B cell (primary cell): Measurements from ENCODE around the gene PTTG2. TPM values are rescaled to one million over a fixed set of nuclear protein-coding genes. Genes with fewer than 3 reads are reported as not detected.

ENCODE experiments used
- ATAC-seq: fragments of 200-7000 bp; cut with Tn5 transposase; one replicate; pipeline ENCODE4 v1.10.0; 2021; ENCODE audit warnings: low read depth, mild to moderate bottlenecking, moderate number of reproducible peaks, moderate library complexity
- CTCF ChIA-PET: fragments of 350-600 bp; sonication (Branson Sonifier 250); formaldehyde crosslinking; loops from one replicate; lab custom pipeline; 2021; ENCODE audit warnings: antibody characterized with exemption, inconsistent platforms; lab: Charles Lee
- POLR2A ChIA-PET: fragments of 350-600 bp; sonication (Branson Sonifier 250); formaldehyde crosslinking; loops from one replicate; lab custom pipeline; 2021; ENCODE audit warnings: antibody characterized with exemption; lab: Charles Lee
- DNase-seq: peaks from one replicate; pipeline ENCODE4 v3.0.0; 2013
- H2AFZ ChIP-seq: 2 replicates; pipeline ENCODE4 v1.6.1; 2012; ENCODE audit warnings: mild to moderate bottlenecking, low read depth, low read length; ENCODE audit not compliant: insufficient read depth, poor library complexity, severe bottlenecking
- H3K27ac ChIP-seq, 2 donors: 1 replicate in 1 of 2; 2 replicates in 1 of 2; pipeline ENCODE4 v1.5.1; 2012 to 2013; ENCODE audit warnings: low read length in 2 of 2, mild to moderate bottlenecking in 2 of 2, moderate library complexity in 1 of 2
- H3K27me3 ChIP-seq, 4 experiments: fragments of 200-600 bp in 1 of 4; sonication (generic) in 1 of 4; replicated peaks in 1 of 4; 1 replicate in 2 of 4; 2 replicates in 2 of 4; pipeline versions ENCODE4 v1.6.1 to v1.7.0; 2013 to 2016; ENCODE audit warnings: low read length in 3 of 4, mild to moderate bottlenecking in 2 of 4, mixed read lengths in 1 of 4, moderate library complexity in 1 of 4; ENCODE audit not compliant: insufficient read depth in 4 of 4, control insufficient read depth in 3 of 4; ENCODE audit errors: control extremely low read depth in 1 of 4
- H3K36me3 ChIP-seq, 2 experiments: replicated peaks in 1 of 2; 1 replicate in 1 of 2; 2 replicates in 1 of 2; pipeline versions ENCODE4 v1.6.1 to v1.7.1; 2013; ENCODE audit warnings: low read length in 1 of 2; ENCODE audit not compliant: insufficient read depth in 2 of 2, control insufficient read depth in 1 of 2; ENCODE audit errors: control extremely low read depth in 1 of 2, extremely low read depth in 1 of 2
- H3K4me1 ChIP-seq, 2 donors: fragments of 200-600 bp in 1 of 2; sonication (generic) in 1 of 2; 1 replicate in 1 of 2; 2 replicates in 1 of 2; pipeline versions ENCODE4 v1.5.1 to v1.6.1; 2013 to 2017; ENCODE audit warnings: low read length in 2 of 2; ENCODE audit not compliant: control insufficient read depth in 2 of 2, insufficient read depth in 2 of 2
- H3K4me2 ChIP-seq: replicated peaks from 2 replicates; pipeline ENCODE3; 2012; ENCODE audit warnings: mild to moderate bottlenecking, low read depth, low read length; ENCODE audit not compliant: poor library complexity, severe bottlenecking
- H3K4me3 ChIP-seq, 5 experiments: fragments of 200-600 bp in 1 of 5; sonication (generic) in 1 of 5; 1 replicate in 3 of 5; 2 replicates in 2 of 5; pipeline versions ENCODE4 v1.5.1 to v1.7.0; 2011 to 2016; ENCODE audit warnings: low read length in 4 of 5, mild to moderate bottlenecking in 4 of 5, low read depth in 2 of 5, control low read depth in 1 of 5, moderate library complexity in 1 of 5; ENCODE audit not compliant: insufficient read depth in 1 of 5; ENCODE audit errors: control extremely low read depth in 1 of 5, extremely low read depth in 1 of 5
- H3K79me2 ChIP-seq: fragments of 200-600 bp; sonication (generic); one replicate; pipeline ENCODE4 v1.6.0; 2016; ENCODE audit warnings: low read length; ENCODE audit not compliant: control insufficient read depth, insufficient read depth
- H3K9ac ChIP-seq: fragments of 200-600 bp; sonication (generic); 2 replicates; pipeline ENCODE4 v1.6.1; 2017; ENCODE audit warnings: mild to moderate bottlenecking, low read length, moderate library complexity
- H3K9me3 ChIP-seq, 3 donors: one replicate each; pipeline versions ENCODE4 v1.6.1 to v1.7.1; 2013; ENCODE audit warnings: low read length in 2 of 3; ENCODE audit not compliant: control insufficient read depth in 2 of 3, insufficient read depth in 1 of 3; ENCODE audit errors: control extremely low read depth in 1 of 3
- H4K20me1 ChIP-seq: 2 replicates; pipeline ENCODE4 v1.6.0; 2012; ENCODE audit warnings: mild to moderate bottlenecking, low read length; ENCODE audit not compliant: insufficient read depth, control insufficient read depth, poor library complexity, severe bottlenecking
- H3K27ac Mint-ChIP-seq: one replicate; pipeline ENCODE4 v1.8.0; 2021; ENCODE audit warnings: mixed read lengths
- H3K27me3 Mint-ChIP-seq: one replicate; pipeline ENCODE4 v1.8.0; 2021; ENCODE audit warnings: mixed read lengths
- H3K4me1 Mint-ChIP-seq: one replicate; pipeline ENCODE4 v1.8.0; 2021; ENCODE audit warnings: mixed read lengths
- H3K4me3 Mint-ChIP-seq: one replicate; pipeline ENCODE4 v1.8.0; 2021; ENCODE audit warnings: mixed read lengths
- H3K9me3 Mint-ChIP-seq: one replicate; pipeline ENCODE4 v1.8.0; 2022; ENCODE audit warnings: mixed read lengths; ENCODE audit not compliant: insufficient read depth
- EZH2 ChIP-seq: IDR thresholded peaks from 2 replicates; pipeline ENCODE4 v1.6.1; 2012; ENCODE audit warnings: borderline replicate concordance, low read depth, mild to moderate bottlenecking, moderate library complexity, low read length; ENCODE audit not compliant: insufficient read depth, poor library complexity, severe bottlenecking
- WGBS: methylation state at CpG from one replicate; pipeline ENCODE4 v1.1.5; 2013; ENCODE audit warnings: missing lambda C conversion rate; ENCODE audit not compliant: insufficient coverage; 5-methylcytosine and 5-hydroxymethylcytosine counted together
- intact Hi-C: fragments of 100-400 bp; cut with micrococcal nuclease; formaldehyde crosslinking; loops from one replicate; pipeline ENCODE4 v1.10.0; 2022
- polyA plus RNA-seq: library from polyadenylated mRNA; depleted of rRNA; stranded (reverse); fragments of >200 nt; gene quantifications from 2 replicates; pipeline ENCODE4 v1.2.3, GENCODE V29; 2012
- total RNA-seq, 2 donors: library from RNA; stranded (reverse); fragments of 120-200 nt in 1 of 2; gene quantifications; 1 replicate in 1 of 2; 2 replicates in 1 of 2; pipeline versions ENCODE4 v1.2.3 to v1.2.4, GENCODE V29; 2013 to 2022
- TF ChIP-seq, protein P1 (sequence below): fragments of 200-600 bp; IDR thresholded peaks from one replicate; pipeline ENCODE4 v1.8.0; 2022; ENCODE audit warnings: antibody characterized with exemption, mild to moderate bottlenecking

PTTG2 gene
- total and polyA plus RNA-seq, 2 donors (not counting 1 experiment from before 2014, with no cell fraction given) = 1.9 to 2.8 TPM

DNA sequence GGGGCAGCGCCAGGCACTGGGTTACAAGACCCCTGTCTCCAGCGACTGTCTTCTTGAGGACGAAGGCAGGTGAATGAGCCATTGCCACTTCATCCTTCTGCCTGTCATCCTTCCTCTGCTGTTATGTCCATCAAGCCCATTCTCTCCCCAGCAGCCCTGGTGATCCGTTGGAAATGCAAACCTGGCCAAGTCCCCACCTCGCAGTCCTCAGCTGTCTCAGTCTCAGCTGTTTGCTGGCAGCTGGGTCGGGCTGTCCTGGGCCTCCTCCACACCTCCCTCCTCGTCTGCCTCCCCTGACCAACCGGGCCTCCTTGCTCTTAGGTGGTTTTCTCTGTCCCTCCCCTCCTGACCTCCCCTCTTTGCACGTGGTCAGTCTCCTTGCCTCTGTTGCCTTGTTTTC, 38.0 kb downstream of the PTTG2 start:
- H3K4me1 Mint-ChIP-seq = peaks cover 51% of the 10 kb centered on the region
- H3K4me2 ChIP-seq = no peak overlapping the region
- peaks cover 99% of the 10 kb centered on the region for H3K79me2 ChIP-seq

DNA sequence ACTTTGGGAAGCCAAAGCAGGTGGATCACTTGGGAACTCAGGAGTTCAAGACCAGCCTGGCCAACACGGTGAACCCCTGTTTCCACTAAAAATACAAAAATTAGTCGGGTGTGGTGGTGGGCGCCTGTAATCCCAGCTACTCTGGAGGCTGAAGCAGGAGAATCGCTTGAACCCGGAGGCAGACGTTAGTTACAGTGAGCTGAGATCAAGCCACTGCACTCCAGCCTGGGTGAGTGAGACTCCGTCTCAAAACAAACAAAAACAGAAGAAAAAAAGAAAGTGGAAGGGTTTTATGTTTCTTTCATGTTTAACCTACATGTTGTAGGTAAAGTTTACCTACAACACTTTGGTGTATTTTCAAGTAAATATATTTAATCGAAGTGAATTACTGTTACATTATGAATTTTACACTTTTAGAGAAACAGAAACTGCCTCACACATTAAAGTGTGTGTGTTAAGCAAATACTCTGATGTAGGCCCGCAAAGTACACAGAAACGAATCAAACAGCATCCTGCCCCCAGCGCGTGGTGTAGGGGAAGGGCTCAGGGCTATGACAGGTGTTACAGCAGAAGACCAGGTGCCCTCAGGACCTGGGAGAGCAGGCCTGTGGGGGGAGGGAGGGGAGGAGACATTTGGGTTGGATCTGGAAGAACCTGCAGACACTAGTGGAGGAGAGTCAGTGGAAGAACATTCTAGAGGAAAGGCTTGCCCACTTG, 39.0 kb downstream of the PTTG2 start:
- POLR2A ChIA-PET = no interaction called here
- intact Hi-C loops = no loop called here
- no peak overlapping the region for H3K4me3 Mint-ChIP-seq
- peaks cover 5 to 10% of the 10 kb centered on the region in 2 experiments for H3K36me3 ChIP-seq
- TF ChIP-seq, protein P1, sequence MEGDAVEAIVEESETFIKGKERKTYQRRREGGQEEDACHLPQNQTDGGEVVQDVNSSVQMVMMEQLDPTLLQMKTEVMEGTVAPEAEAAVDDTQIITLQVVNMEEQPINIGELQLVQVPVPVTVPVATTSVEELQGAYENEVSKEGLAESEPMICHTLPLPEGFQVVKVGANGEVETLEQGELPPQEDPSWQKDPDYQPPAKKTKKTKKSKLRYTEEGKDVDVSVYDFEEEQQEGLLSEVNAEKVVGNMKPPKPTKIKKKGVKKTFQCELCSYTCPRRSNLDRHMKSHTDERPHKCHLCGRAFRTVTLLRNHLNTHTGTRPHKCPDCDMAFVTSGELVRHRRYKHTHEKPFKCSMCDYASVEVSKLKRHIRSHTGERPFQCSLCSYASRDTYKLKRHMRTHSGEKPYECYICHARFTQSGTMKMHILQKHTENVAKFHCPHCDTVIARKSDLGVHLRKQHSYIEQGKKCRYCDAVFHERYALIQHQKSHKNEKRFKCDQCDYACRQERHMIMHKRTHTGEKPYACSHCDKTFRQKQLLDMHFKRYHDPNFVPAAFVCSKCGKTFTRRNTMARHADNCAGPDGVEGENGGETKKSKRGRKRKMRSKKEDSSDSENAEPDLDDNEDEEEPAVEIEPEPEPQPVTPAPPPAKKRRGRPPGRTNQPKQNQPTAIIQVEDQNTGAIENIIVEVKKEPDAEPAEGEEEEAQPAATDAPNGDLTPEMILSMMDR = no peak
- TF ChIP-seq EZH2 = no peak
- H3K27me3 Mint-ChIP-seq = no peaks in the 10 kb centered on the region
- H3K4me2 ChIP-seq = no peak overlapping the region
- H3K4me3 ChIP-seq = no peak overlapping the region
- DNase-seq = no peak
- H4K20me1 ChIP-seq = peaks cover 56% of the 10 kb centered on the region
- no peak overlapping the region for H3K27ac Mint-ChIP-seq
- H3K4me1 Mint-ChIP-seq = peaks cover 53% of the 10 kb centered on the region
- no peaks in the 10 kb centered on the region for H3K9me3 Mint-ChIP-seq
- no peak for ATAC-seq
- H3K27ac ChIP-seq = no peak overlapping the region
- H3K9ac ChIP-seq = no peak overlapping the region
- H3K27me3 ChIP-seq = no peaks in the 10 kb centered on the region
- no peak overlapping the region for H2AFZ ChIP-seq
- H3K9me3 ChIP-seq = no peaks in the 10 kb centered on the region
- peaks cover 26 to 27% of the 10 kb centered on the region in 2 donors for H3K4me1 ChIP-seq
- WGBS = 96% methylated on average over 9 of the region's 12 CpGs
- peaks cover 99% of the 10 kb centered on the region for H3K79me2 ChIP-seq
- CTCF ChIA-PET = no interaction called here

More for the DNA sequence above, 38.0 kb downstream of the PTTG2 start:
- Mint-ChIP-seq H3K4me3 (no peak overlapping the region), H3K9me3 (no peaks in the 10 kb centered on the region), H3K27ac (no peak overlapping the region), H3K27me3 (no peaks in the 10 kb centered on the region)
- Histone ChIP-seq H3K27ac (no peak overlapping the region), H3K27me3 (no peaks in the 10 kb centered on the region), H2AFZ (no peak overlapping the region), H4K20me1 (peaks cover 50% of the 10 kb centered on the region), H3K9ac (no peak overlapping the region), H3K4me1 (peaks cover 24 to 26% of the 10 kb centered on the region in 2 donors), H3K9me3 (no peaks in the 10 kb centered on the region), H3K36me3 (peaks cover 5 to 10% of the 10 kb centered on the region in 2 experiments), H3K4me3 (no peak overlapping the region)
- intact Hi-C loops = no loop called here
- ChIA-PET POLR2A (no interaction called here), CTCF (no interaction called here)
- 96% methylated on average over 6 of the region's 9 CpGs for WGBS
- TF ChIP-seq, protein P1 = no peak
- no peak for TF ChIP-seq EZH2
- DNase-seq (no peak), ATAC-seq (no peak)
